ENCODE data around the gene UQCRC1.

UQCRC1 gene

GRCh38 chr3:48571938-48572337, 37.5 kb downstream of the UQCRC1 start:
- no peak for DNase-seq (ENCODE audit: low read depth)

- DNase-seq (ENCODE audit: low read depth): no peak
Observed at GRCh38 chr3:48569808-48570450, 39.5 kb downstream of the UQCRC1 start.

- no peak for DNase-seq (ENCODE audit: low read depth)
Observed at GRCh38 chr3:48569400-48569799, 40.0 kb downstream of the UQCRC1 start.

- DNase-seq (ENCODE audit: low read depth): no peak
Observed at GRCh38 chr3:48568476-48568875, 41.0 kb downstream of the UQCRC1 start.

- DNase-seq (ENCODE audit: low read depth): no peak
Observed at GRCh38 chr3:48567500-48567899, 41.9 kb downstream of the UQCRC1 start.

GRCh38 chr3:48567090-48567489, 42.4 kb downstream of the UQCRC1 start:
- no peak for DNase-seq (ENCODE audit: low read depth)

GRCh38 chr3:48566401-48566760, 43.1 kb downstream of the UQCRC1 start:
- no peak for DNase-seq (ENCODE audit: low read depth)

- DNase-seq (ENCODE audit: low read depth): no peak
Observed at GRCh38 chr3:48565591-48566400, 43.6 kb downstream of the UQCRC1 start.

GRCh38 chr3:48565186-48565585, 44.3 kb downstream of the UQCRC1 start:
- no peak for DNase-seq (ENCODE audit: low read depth)

- no peak for DNase-seq (ENCODE audit: low read depth)
Observed at GRCh38 chr3:48564667-48565066, 44.8 kb downstream of the UQCRC1 start.

GRCh38 chr3:48564022-48564421, 45.4 kb downstream of the UQCRC1 start:
- peak; percentile 79 for DNase-seq (ENCODE audit: low read depth)

- DNase-seq (ENCODE audit: low read depth): no peak
Observed at GRCh38 chr3:48563382-48563918, 46.0 kb downstream of the UQCRC1 start, which contains the start of gene UCN2. Gene UCN2 (minus strand): TSS chr3:48563781. CDS start chr3:48563124, 657 bp downstream.

GRCh38 chr3:48562367-48563095, 46.9 kb downstream of the UQCRC1 start:
- no peak for DNase-seq (ENCODE audit: low read depth)

GRCh38 chr3:48561045-48561736, 48.3 kb downstream of the UQCRC1 start:
- DNase-seq (ENCODE audit: low read depth): no peak

GRCh38 chr3:48560648-48561018, 48.8 kb downstream of the UQCRC1 start:
- no peak for DNase-seq (ENCODE audit: low read depth)

- DNase-seq (ENCODE audit: low read depth): no peak
Observed at GRCh38 chr3:48558493-48559134, 50.8 kb downstream of the UQCRC1 start.

- peak; percentile 98 for DNase-seq (ENCODE audit: low read depth)
Observed at GRCh38 chr3:48556796-48557626, 52.4 kb downstream of the UQCRC1 start, which contains the start of gene PFKFB4. Gene PFKFB4 (minus strand): TSS chr3:48556803. CDS start chr3:48556777, 26 bp downstream.

- DNase-seq (ENCODE audit: low read depth): no peak
Observed at GRCh38 chr3:48555949-48556795, 53.3 kb downstream of the UQCRC1 start.

- DNase-seq (ENCODE audit: low read depth): no peak
Observed at GRCh38 chr3:48555231-48555948, 54.1 kb downstream of the UQCRC1 start.

Measured in HS-27A (cell line).